MM.1S (cell line): Measurements from ENCODE around the gene LRRC27.

Source experiments
- DNase-seq: peaks from one replicate; pipeline ENCODE4 v3.0.0-alpha.2; 2015
- H2AFZ ChIP-seq: fragments of 300-600 bp; sonication (generic); 2 replicates; pipeline ENCODE4 v1.6.0; 2016; ENCODE audit warnings: antibody characterized with exemption, low read length
- H3F3A ChIP-seq: fragments of 300-600 bp; sonication (generic); 2 replicates; pipeline ENCODE4 v1.6.1; 2016; ENCODE audit warnings: mild to moderate bottlenecking, antibody characterized with exemption, low read length, moderate library complexity, mixed read lengths; ENCODE audit not compliant: insufficient read depth
- H3K27ac ChIP-seq: fragments of 300-600 bp; sonication (generic); 2 replicates; pipeline ENCODE4 v1.5.1; 2016; ENCODE audit warnings: mild to moderate bottlenecking, low read length
- H3K27me3 ChIP-seq: fragments of 300-600 bp; sonication (generic); replicated peaks from 2 replicates; pipeline ENCODE4 v1.6.0; 2016; ENCODE audit warnings: low read length; ENCODE audit not compliant: insufficient read depth
- H3K36me3 ChIP-seq: fragments of 300-600 bp; sonication (generic); replicated peaks from 2 replicates; pipeline ENCODE4 v1.6.1; 2016; ENCODE audit warnings: mild to moderate bottlenecking, low read length, mixed read lengths; ENCODE audit not compliant: insufficient read depth
- H3K4me1 ChIP-seq: fragments of 300-600 bp; sonication (generic); 2 replicates; pipeline ENCODE4 v1.6.1; 2016; ENCODE audit warnings: low read length, mixed read lengths
- H3K4me2 ChIP-seq: fragments of 300-600 bp; sonication (generic); 2 replicates; pipeline ENCODE4 v1.6.0; 2016; ENCODE audit warnings: low read depth, low read length
- H3K4me3 ChIP-seq: fragments of 300-600 bp; sonication (generic); 2 replicates; pipeline ENCODE4 v1.5.1; 2016; ENCODE audit warnings: low read length, mixed read lengths
- H3K79me2 ChIP-seq: fragments of 300-600 bp; sonication (generic); 2 replicates; pipeline ENCODE4 v1.6.1; 2016; ENCODE audit warnings: mixed run types, low read length, mixed read lengths
- H3K9ac ChIP-seq: fragments of 300-600 bp; sonication (generic); 2 replicates; pipeline ENCODE4 v1.6.1; 2016; ENCODE audit warnings: low read length, mixed read lengths
- H3K9me2 ChIP-seq: fragments of 300-600 bp; sonication (generic); replicated peaks from 2 replicates; pipeline ENCODE4 v1.6.1; 2016; ENCODE audit warnings: mild to moderate bottlenecking, low read length, mixed read lengths; ENCODE audit not compliant: insufficient read depth
- H3K9me3 ChIP-seq: fragments of 300-600 bp; sonication (generic); replicated peaks from 2 replicates; pipeline ENCODE4 v1.6.1; 2016; ENCODE audit warnings: mild to moderate bottlenecking, low read length, mixed read lengths; ENCODE audit not compliant: insufficient read depth
- H4K20me1 ChIP-seq: fragments of 300-600 bp; sonication (generic); 2 replicates; pipeline ENCODE4 v1.6.1; 2016; ENCODE audit warnings: mild to moderate bottlenecking, low read length, moderate library complexity, mixed read lengths; ENCODE audit not compliant: insufficient read depth
- CTCF ChIP-seq: fragments of 300-600 bp; sonication (generic); IDR thresholded peaks from 2 replicates; pipeline ENCODE4 v1.5.1; 2016; ENCODE audit warnings: antibody characterized with exemption, low read length, mixed read lengths
- EZH2 ChIP-seq: fragments of 300-600 bp; sonication (generic); optimal IDR thresholded peaks from 2 replicates; pipeline ENCODE3; 2017; ENCODE audit warnings: low read depth, mild to moderate bottlenecking, antibody characterized with exemption, low read length, mixed read lengths
- EZH2phosphoT487 ChIP-seq: fragments of 300-600 bp; sonication (generic); IDR thresholded peaks from 2 replicates; pipeline ENCODE4 v1.6.1; 2018; ENCODE audit warnings: antibody characterized with exemption, low read length

LRRC27 gene

GRCh38 chr10:132412316-132413192 lies 80.6 kb downstream of the LRRC27 start:
- Histone ChIP-seq H4K20me1 (no peaks in the 10 kb centered on the region), H3K27ac (no peak overlapping the region), H3K4me2 (no peak overlapping the region), H3K4me3 (no peak overlapping the region), H2AFZ (no peak overlapping the region), H3K27me3 (peaks cover 36% of the 10 kb centered on the region), H3K79me2 (no peaks in the 10 kb centered on the region), H3K4me1 (no peaks in the 10 kb centered on the region), H3K9me3 (no peaks in the 10 kb centered on the region), H3K9ac (no peak overlapping the region), H3K9me2 (no peaks in the 10 kb centered on the region), H3F3A (no peaks in the 10 kb centered on the region), H3K36me3 (no peaks in the 10 kb centered on the region)
- no peak for DNase-seq
- TF ChIP-seq EZH2: no peak
- no peak for TF ChIP-seq EZH2phosphoT487
- TF ChIP-seq CTCF: no peak

GRCh38 chr10:132413226-132414205 lies 81.5 kb downstream of the LRRC27 start:
- Histone ChIP-seq H3K9me3 (no peaks in the 10 kb centered on the region), H3K36me3 (no peaks in the 10 kb centered on the region), H3K9me2 (no peaks in the 10 kb centered on the region), H3K27ac (no peak overlapping the region), H3K27me3 (peaks cover 36% of the 10 kb centered on the region), H3F3A (no peaks in the 10 kb centered on the region), H3K4me1 (no peaks in the 10 kb centered on the region), H3K4me3 (no peak overlapping the region), H2AFZ (no peak overlapping the region), H3K79me2 (no peaks in the 10 kb centered on the region), H3K4me2 (no peak overlapping the region), H3K9ac (no peak overlapping the region), H4K20me1 (no peaks in the 10 kb centered on the region)
- no peak for DNase-seq
- TF ChIP-seq EZH2phosphoT487 (no peak), EZH2 (no peak), CTCF (no peak)

GRCh38 chr10:132414402-132415016 lies 82.5 kb downstream of the LRRC27 start:
- Histone ChIP-seq H2AFZ (no peak overlapping the region), H3K27me3 (peaks cover 36% of the 10 kb centered on the region), H4K20me1 (no peaks in the 10 kb centered on the region), H3K4me1 (no peaks in the 10 kb centered on the region), H3K9ac (no peak overlapping the region), H3K27ac (no peak overlapping the region), H3K79me2 (no peaks in the 10 kb centered on the region), H3K9me2 (no peaks in the 10 kb centered on the region), H3K4me2 (no peak overlapping the region), H3F3A (no peaks in the 10 kb centered on the region), H3K36me3 (no peaks in the 10 kb centered on the region), H3K4me3 (no peak overlapping the region), H3K9me3 (no peaks in the 10 kb centered on the region)
- TF ChIP-seq EZH2phosphoT487 (no peak), CTCF (no peak), EZH2 (no peak)
- DNase-seq: no peak
